ENCODE measurements around the gene HS3ST3A1. TPM values are rescaled to one million over a fixed set of nuclear protein-coding genes. Genes with fewer than 3 reads are reported as not detected.

HS3ST3A1 gene
- total RNA-seq, 1 experiment from 2014 or later, result 3.4 TPM

- no peaks in the 10 kb centered on the region for H3K79me2 ChIP-seq (ENCODE audit: insufficient read depth, low read length)
- H4K5ac ChIP-seq (ENCODE audit: insufficient read length, low read depth, low read length), result no peak overlapping the region
- H3K18ac ChIP-seq (ENCODE audit: insufficient read length, low read depth, low read length), result no peak overlapping the region
- H3K56ac ChIP-seq (ENCODE audit: insufficient read length, low read depth, low read length), result no peak overlapping the region
- H3K4me1 Mint-ChIP-seq, result peaks cover 13 to 16% of the 10 kb centered on the region in 2 experiments
- H3K23me2 ChIP-seq (ENCODE audit: insufficient read length, low read depth, low read length, poor library complexity, severe bottlenecking), result no peaks in the 10 kb centered on the region
- no peak overlapping the region for H4K8ac ChIP-seq (replicated peaks; ENCODE audit: insufficient read length, low read depth, low read length)
- no peak for DNase-seq
- TF ChIP-seq CTCF (conservative IDR thresholded peaks at IDR 0.05), result no peak
- no peaks in the 10 kb centered on the region for H3K36me3 Mint-ChIP-seq (ENCODE audit: insufficient read depth in 1 of 3, low read depth in 3 of 3)
- H3K14ac ChIP-seq (ENCODE audit: insufficient read depth, low read length), result no peak overlapping the region
- H3K4ac ChIP-seq (ENCODE audit: low read depth, low read length), result no peak overlapping the region
- H3K27ac ChIP-seq (ENCODE audit: insufficient read length, low read depth, low read length), result no peak overlapping the region
- no peaks in the 10 kb centered on the region for H3K9me3 Mint-ChIP-seq
- no peak overlapping the region for H2BK12ac ChIP-seq (ENCODE audit: insufficient read length, low read depth, low read length)
- no peak overlapping the region for H2AFZ ChIP-seq (ENCODE audit: low read length)
- H3K27me3 ChIP-seq (ENCODE audit: insufficient read depth, low read length), result no peaks in the 10 kb centered on the region
- H2BK15ac ChIP-seq (ENCODE audit: low read depth, low read length), result no peak overlapping the region
- H3T11ph ChIP-seq (ENCODE audit: low read length), result no peak overlapping the region
- no peaks in the 10 kb centered on the region for H3K27me3 Mint-ChIP-seq (ENCODE audit: low read depth)
- H2BK5ac ChIP-seq (ENCODE audit: insufficient read length, low read length), result no peak overlapping the region
- no peak overlapping the region for H2BK120ac ChIP-seq (ENCODE audit: low read depth, low read length, poor library complexity, severe bottlenecking)
- H2AK5ac ChIP-seq (ENCODE audit: insufficient read length, low read length), result no peak overlapping the region
- H4K20me1 ChIP-seq (ENCODE audit: control insufficient read depth, insufficient read depth, insufficient read length), result no peaks in the 10 kb centered on the region
- H3K4me1 ChIP-seq (ENCODE audit: insufficient read depth, low read length), result no peaks in the 10 kb centered on the region
- no peak overlapping the region for H2BK20ac ChIP-seq (ENCODE audit: low read depth, low read length, poor library complexity, severe bottlenecking)
- no peak overlapping the region for H3K23ac ChIP-seq (ENCODE audit: insufficient read length, low read depth, low read length)
- H3K4me3 Mint-ChIP-seq, result no peak overlapping the region
- no peak overlapping the region for H3K9ac ChIP-seq (ENCODE audit: extremely low read depth, insufficient read length, low read length)
- no peak overlapping the region for H3K27ac Mint-ChIP-seq
- no CpG with 5 or more reads among the region's 3 CpGs for WGBS (ENCODE audit: extremely low coverage, insufficient read length, low lambda C conversion rate)
- H3K4me2 ChIP-seq (ENCODE audit: insufficient read depth, insufficient read length, low read length), result no peak overlapping the region
- no peaks in the 10 kb centered on the region for H3K9me3 ChIP-seq (ENCODE audit: control insufficient read depth, low read depth, low read length)
- no peak overlapping the region for H4K91ac ChIP-seq (ENCODE audit: insufficient read length, low read depth, low read length)
- no peaks in the 10 kb centered on the region for H3K79me1 ChIP-seq (ENCODE audit: insufficient read depth, low read depth, low read length, poor library complexity, severe bottlenecking)
Measured at GRCh38 chr17:13558588-13558987, 43.1 kb downstream of the HS3ST3A1 start.
